Glutamatergic neuron (in vitro differentiated cells): ENCODE data around the gene GMDS. TPM values are rescaled to one million over a fixed set of nuclear protein-coding genes. Genes with fewer than 3 reads are reported as not detected.

Experiments used
- DNase-seq: peaks from one replicate; pipeline ENCODE4 v3.0.0; 2022
- H3K27ac Mint-ChIP-seq: one replicate; pipeline ENCODE4 v1.8.0; 2020; ENCODE audit warnings: mild to moderate bottlenecking, mixed read lengths, inconsistent platforms; ENCODE audit not compliant: unreplicated experiment
- H3K27me3 Mint-ChIP-seq: one replicate; pipeline ENCODE4 v1.8.0; 2020; ENCODE audit warnings: mild to moderate bottlenecking, moderate library complexity, mixed read lengths, inconsistent platforms; ENCODE audit not compliant: unreplicated experiment
- H3K36me3 Mint-ChIP-seq: one replicate; pipeline ENCODE4 v1.8.0; 2020; ENCODE audit warnings: mild to moderate bottlenecking, mixed read lengths, inconsistent platforms; ENCODE audit not compliant: unreplicated experiment
- H3K4me1 Mint-ChIP-seq: one replicate; pipeline ENCODE4 v1.8.0; 2020; ENCODE audit warnings: mild to moderate bottlenecking, low read depth, mixed read lengths, inconsistent platforms; ENCODE audit not compliant: unreplicated experiment
- H3K4me3 Mint-ChIP-seq: one replicate; pipeline ENCODE4 v1.8.0; 2020; ENCODE audit warnings: mild to moderate bottlenecking, mixed read lengths, inconsistent platforms; ENCODE audit not compliant: unreplicated experiment
- H3K9me3 Mint-ChIP-seq: one replicate; pipeline ENCODE4 v1.8.0; 2020; ENCODE audit warnings: mild to moderate bottlenecking, moderate library complexity, mixed read lengths, inconsistent platforms; ENCODE audit not compliant: unreplicated experiment
- total RNA-seq: library from RNA; stranded (reverse); fragmentation: NEBNext Ultra II Directional; extraction: Animal tissue kit (Norgen Biotek cat#: 25700); gene quantifications from one replicate; pipeline ENCODE4 v1.2.1, GENCODE V29; 2021; ENCODE audit not compliant: unreplicated experiment
- TF ChIP-seq, protein P1 (sequence below): fragments of 200-600 bp; sonication (generic); IDR thresholded peaks from one replicate; pipeline ENCODE4 v1.5.0; 2021; ENCODE audit not compliant: partially characterized antibody, unreplicated experiment

GMDS gene
- total RNA-seq, 1 donor from 2014 or later: 8.9 TPM

DNA sequence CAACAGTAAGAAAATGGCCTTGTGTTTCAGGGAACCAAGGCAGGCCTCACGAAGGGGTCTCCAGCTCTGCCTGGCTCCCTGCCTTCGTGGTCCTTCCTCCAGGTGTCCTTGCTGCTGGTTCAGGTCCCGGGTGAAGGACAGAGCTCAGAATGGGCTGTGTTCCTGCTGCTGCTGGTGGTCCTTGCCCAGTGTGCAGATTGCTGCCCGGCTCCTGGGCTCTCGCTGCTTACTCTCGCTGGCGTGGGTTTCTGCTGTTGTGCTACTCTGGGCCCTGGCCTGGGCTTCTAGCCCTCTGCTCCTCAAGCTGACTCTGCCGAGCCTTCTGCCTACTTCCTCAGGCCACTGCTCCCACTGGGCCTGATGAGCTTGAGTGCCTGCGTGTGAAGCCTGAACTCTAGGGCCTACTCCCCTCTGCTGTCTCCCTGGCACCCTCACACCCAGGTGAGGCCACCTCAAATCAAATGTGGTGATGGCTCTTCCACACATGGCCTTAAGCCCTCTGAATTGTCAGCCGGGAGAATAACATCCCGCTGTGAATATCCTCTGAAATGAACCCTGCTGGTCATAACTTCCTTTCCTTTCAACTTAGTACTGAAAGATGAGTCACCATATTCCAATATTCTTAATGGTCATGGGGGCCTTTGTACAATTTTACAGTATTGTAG, 464.1 kb downstream of the GMDS start:
- Mint-ChIP-seq H3K4me1 (peaks cover 12% of the 10 kb centered on the region), H3K27ac (no peak overlapping the region), H3K36me3 (no peaks in the 10 kb centered on the region), H3K4me3 (peak overlapping the region; percentile 6), H3K9me3 (no peaks in the 10 kb centered on the region), H3K27me3 (peaks cover 3% of the 10 kb centered on the region)
- TF ChIP-seq, protein P1, sequence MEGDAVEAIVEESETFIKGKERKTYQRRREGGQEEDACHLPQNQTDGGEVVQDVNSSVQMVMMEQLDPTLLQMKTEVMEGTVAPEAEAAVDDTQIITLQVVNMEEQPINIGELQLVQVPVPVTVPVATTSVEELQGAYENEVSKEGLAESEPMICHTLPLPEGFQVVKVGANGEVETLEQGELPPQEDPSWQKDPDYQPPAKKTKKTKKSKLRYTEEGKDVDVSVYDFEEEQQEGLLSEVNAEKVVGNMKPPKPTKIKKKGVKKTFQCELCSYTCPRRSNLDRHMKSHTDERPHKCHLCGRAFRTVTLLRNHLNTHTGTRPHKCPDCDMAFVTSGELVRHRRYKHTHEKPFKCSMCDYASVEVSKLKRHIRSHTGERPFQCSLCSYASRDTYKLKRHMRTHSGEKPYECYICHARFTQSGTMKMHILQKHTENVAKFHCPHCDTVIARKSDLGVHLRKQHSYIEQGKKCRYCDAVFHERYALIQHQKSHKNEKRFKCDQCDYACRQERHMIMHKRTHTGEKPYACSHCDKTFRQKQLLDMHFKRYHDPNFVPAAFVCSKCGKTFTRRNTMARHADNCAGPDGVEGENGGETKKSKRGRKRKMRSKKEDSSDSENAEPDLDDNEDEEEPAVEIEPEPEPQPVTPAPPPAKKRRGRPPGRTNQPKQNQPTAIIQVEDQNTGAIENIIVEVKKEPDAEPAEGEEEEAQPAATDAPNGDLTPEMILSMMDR: no peak
- no peak for DNase-seq

DNA sequence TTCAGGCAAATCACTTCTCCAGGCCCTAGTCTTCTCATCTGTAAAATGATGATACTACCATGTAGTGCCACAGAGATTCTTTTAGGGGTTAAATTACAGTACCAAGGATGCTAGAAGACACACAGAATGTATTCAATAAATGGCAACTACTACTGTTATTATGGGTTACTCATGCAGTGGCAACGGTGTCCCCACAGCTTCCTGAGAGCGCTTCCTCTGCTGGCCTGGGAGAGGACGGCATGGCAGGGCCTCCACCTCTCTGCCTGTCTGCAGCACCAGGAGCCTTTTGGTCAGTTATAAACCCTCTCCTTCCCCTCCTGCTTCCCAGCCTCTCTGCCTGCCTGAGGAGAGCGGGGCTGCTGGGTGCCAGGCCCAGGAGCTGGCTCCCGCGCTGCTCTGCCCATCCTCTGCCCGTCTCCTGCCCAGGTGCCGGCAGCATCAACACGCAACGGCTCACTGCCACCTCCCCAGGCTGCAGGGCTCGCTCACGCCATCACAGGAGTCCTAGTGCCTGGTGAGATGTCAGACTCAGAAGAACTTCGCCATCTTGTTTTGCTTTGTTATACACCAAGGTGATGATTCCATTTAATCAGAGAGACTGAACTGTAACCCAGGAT, 465.0 kb downstream of the GMDS start:
- DNase-seq: no peak
- Mint-ChIP-seq H3K4me3 (no peak overlapping the region), H3K27me3 (peaks cover 5% of the 10 kb centered on the region), H3K9me3 (no peaks in the 10 kb centered on the region), H3K4me1 (peaks cover 12% of the 10 kb centered on the region), H3K27ac (no peak overlapping the region), H3K36me3 (no peaks in the 10 kb centered on the region)
- TF ChIP-seq, protein P1: no peak

DNA sequence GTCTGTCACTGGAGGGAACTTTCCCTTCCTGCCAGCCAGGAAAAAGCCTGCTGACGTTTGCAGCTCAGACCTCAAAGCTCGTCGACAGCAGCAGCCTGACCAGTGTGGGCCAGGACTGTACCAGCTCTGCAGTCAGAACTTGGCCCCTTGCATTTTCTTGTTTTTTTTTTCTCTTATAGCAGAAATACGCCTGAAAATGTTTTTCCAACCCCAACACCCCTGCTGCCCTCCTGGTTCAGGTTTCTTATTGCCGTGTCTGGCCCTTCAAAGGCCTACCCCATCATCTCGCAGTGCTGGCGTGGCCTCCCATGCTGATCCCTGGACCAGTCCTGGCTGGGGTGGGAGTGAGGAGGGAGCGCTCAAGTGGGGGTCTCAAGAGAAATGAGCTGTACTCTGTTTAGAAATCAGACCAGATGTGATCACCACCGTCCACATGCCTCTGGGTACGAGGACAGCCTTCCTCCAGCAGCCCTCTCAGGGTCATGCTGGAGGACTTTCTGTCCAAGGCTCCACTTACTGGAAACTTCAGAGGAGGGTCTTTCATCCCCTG, 466.6 kb downstream of the GMDS start:
- TF ChIP-seq, protein P1: no peak
- Mint-ChIP-seq H3K27ac (no peak overlapping the region), H3K4me3 (no peak overlapping the region), H3K4me1 (peaks cover 12% of the 10 kb centered on the region), H3K36me3 (no peaks in the 10 kb centered on the region), H3K9me3 (no peaks in the 10 kb centered on the region), H3K27me3 (peaks cover 5% of the 10 kb centered on the region)
- DNase-seq: no peak

DNA sequence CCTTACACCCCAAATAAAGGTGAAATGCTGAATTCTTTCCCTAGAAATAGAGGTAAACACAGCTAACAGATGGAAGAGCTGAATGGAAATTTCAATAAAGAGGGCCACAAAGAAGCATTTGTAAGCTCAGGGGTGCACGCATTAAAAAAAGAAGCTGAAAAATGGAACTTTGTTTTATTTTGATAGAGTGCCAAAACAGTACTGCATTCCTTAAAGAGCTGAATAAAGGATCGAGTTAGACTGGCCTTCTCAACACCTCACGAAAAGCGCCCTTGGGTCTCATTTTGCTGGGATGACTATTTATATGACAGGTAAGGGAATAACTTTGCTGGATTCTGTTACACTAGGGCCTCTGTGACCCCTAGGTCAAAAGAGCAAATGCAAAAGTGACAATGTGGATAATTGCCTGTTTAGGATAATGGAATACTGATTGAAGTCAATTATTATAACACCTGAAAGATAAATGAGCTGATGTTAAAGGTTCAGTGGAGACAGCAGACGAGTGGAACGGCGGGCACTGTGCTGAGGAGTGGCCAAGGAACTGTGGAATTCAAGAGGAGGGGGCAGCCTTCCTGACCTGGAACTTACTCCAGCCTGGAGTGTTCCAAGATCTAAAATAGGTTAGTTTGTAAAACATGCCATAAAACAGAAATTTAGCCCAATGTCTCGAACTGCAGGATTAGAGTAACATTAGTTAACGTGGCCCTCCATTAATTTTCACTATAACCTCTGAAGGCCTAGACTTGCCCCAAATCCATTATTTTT, 467.3 kb downstream of the GMDS start:
- no peaks in the 10 kb centered on the region for H3K36me3 Mint-ChIP-seq
- no peak overlapping the region for H3K27ac Mint-ChIP-seq
- no peak overlapping the region for H3K4me3 Mint-ChIP-seq
- peaks cover 18% of the 10 kb centered on the region for H3K4me1 Mint-ChIP-seq
- no peak for DNase-seq
- TF ChIP-seq, protein P1: no peak
- peaks cover 5% of the 10 kb centered on the region for H3K27me3 Mint-ChIP-seq
- H3K9me3 Mint-ChIP-seq: no peaks in the 10 kb centered on the region
